GM12891 (cell line): ENCODE results near the gene BOD1.

Experiments used
- POLR2A ChIP-seq: IDR thresholded peaks from 2 replicates; pipeline ENCODE4 v1.6.1; 2011; ENCODE audit warnings: low read depth, low read length, control low read depth
- POLR2AphosphoS5 ChIP-seq: IDR thresholded peaks from 2 replicates; pipeline ENCODE4 v1.6.1; 2011; ENCODE audit warnings: low read depth, low read length, control low read depth
- SPI1 ChIP-seq: IDR thresholded peaks from 2 replicates; pipeline ENCODE4 v1.6.1; 2011; ENCODE audit warnings: low read depth, low read length, control low read depth
- TAF1 ChIP-seq: IDR thresholded peaks from 2 replicates; pipeline ENCODE4 v1.6.1; 2011; ENCODE audit warnings: low read depth, low read length, control low read depth

DNA sequence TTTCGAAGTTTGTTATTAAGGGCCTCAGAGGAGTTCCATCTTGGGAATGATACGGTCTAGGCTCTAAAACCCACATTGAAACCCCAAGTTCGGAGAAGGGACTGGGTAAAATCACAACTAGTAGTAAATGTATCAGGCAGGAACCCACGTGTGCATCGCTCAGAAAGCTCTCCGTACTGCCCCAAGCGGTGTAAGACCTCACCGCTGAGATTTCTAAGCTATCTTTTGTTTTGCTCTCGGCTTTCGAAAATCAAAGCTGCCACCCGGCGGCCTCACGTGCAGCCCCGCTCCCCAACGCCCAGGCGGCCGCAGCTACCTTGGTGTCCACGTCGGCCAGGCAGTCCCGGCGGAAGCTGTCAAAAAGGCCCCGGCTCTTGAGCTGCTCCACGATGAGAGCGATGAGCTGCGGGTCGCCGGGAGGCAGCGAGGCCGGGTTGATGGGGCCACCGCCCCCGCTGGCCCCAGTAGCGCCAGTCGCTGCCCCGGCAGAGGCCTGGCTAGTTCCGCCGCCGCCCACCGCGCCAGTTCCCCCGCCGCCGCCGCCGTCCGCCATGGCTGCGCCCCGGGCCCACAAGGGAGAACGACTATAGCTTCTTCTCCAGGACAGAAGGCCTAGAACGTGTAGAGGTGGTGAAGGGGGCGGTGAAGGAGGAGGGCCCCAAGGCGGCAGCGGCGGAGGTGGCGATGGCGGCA lies 420 bp downstream of the BOD1 start:
- TF ChIP-seq TAF1 (no peak), POLR2AphosphoS5 (no peak), POLR2A (no peak), SPI1 (no peak)
